ENCODE measurements around the gene FNDC1.

DNA sequence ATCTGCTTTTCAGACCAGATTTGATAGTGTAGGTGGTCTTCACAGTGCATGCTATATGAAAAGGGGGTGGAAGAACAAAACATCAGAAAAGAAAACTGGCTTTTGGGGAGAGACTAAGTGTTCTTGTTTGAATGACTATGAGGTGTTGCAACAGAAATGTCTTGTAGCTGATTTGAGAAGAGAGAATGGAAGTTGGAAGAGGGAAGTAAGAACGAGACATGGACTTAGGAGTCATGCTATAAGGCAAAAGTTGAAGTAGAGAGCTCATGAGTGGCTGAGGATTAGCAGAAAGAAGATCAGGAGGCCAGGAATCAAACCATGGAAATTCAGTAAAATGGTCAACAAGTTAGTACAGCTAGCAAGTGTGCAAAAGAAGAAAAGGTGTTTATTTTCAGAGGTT, 32.1 kb downstream of the FNDC1 start:
- TF ChIP-seq POLR2A (IDR thresholded peaks at IDR 0.05) (no peak), POLR2AphosphoS5 (IDR thresholded peaks at IDR 0.05; ENCODE audit: insufficient read depth in 1 of 2, low read depth in 1 of 2) (no peak)
- TF ChIP-seq, protein P1, sequence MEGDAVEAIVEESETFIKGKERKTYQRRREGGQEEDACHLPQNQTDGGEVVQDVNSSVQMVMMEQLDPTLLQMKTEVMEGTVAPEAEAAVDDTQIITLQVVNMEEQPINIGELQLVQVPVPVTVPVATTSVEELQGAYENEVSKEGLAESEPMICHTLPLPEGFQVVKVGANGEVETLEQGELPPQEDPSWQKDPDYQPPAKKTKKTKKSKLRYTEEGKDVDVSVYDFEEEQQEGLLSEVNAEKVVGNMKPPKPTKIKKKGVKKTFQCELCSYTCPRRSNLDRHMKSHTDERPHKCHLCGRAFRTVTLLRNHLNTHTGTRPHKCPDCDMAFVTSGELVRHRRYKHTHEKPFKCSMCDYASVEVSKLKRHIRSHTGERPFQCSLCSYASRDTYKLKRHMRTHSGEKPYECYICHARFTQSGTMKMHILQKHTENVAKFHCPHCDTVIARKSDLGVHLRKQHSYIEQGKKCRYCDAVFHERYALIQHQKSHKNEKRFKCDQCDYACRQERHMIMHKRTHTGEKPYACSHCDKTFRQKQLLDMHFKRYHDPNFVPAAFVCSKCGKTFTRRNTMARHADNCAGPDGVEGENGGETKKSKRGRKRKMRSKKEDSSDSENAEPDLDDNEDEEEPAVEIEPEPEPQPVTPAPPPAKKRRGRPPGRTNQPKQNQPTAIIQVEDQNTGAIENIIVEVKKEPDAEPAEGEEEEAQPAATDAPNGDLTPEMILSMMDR (IDR thresholded peaks at IDR 0.05): no peak
